Measurements from ENCODE around the gene COQ10A. TPM values are rescaled to one million over a fixed set of nuclear protein-coding genes. Genes with fewer than 3 reads are reported as not detected.
"Not testable (repeated sequence)": the region's sequence is repeated elsewhere in the genome, so short reads cannot be mapped to it uniquely, and the experiment has no call there.

Gene COQ10A
- total RNA-seq, 3 donors from 2014 or later = 18.7 to 23.7 (median 18.7) TPM

DNA sequence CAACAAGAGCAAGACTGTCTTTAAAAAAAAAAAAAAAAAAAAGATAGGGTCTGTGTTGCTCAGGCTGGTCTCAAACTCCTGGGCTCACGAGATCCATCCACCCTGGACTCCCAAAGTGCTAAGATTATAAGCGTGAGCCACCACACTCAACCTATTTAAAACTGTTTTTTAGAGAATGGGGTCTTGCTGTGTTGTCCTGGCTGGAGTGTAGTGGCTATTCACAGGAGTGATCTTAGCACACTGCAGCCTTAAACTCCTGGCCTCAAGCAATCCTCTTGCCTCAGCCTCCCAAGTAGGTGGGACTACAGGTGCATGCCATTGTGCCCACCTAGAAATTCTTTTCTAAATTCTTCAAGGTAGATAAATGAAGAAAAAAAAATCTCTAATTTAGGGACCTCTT, 7.6 kb downstream of the COQ10A start:
- Histone ChIP-seq H3K27ac (no peak overlapping the region), H3K27me3 (no peaks in the 10 kb centered on the region), H3K9me3 (no peaks in the 10 kb centered on the region), H3K36me3 (no peaks in the 10 kb centered on the region), H3K4me3 (no peak overlapping the region), H3K4me1 (no peaks in the 10 kb centered on the region)
- DNase-seq (ENCODE audit: low spot score in 2 of 2) = no peak
- intact Hi-C loops (cut with DNase I; ENCODE audit: low total_unique reads) = loop anchor here (5.0 kb wide), 1 partner anchor 908 kb away; no protein-coding TSS in a partner anchor
- TF ChIP-seq POLR2AphosphoS5 (IDR thresholded peaks at IDR 0.05) (no peak), POLR2A (IDR thresholded peaks at IDR 0.05) (no peak)

DNA sequence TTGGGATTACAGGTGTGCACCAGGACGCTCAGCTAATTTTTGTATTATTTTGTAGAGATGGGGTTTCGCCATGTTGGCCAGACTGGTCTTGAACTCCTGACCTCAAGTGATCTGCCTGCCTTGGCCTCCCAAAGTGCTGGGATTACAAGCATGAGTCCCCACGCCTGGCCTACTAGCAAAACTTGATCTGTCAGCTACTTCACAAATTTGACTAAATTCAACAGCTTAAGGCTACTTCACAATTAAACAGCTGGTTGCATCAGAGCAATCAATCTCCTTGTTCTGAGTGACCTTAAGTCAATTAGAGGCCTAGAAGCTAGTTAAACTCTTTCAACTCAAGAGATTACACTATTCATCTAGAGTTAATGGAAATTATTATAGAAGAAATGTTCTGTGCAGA, 12.2 kb downstream of the COQ10A start:
- DNase-seq (ENCODE audit: low spot score in 2 of 2) = no peak
- Histone ChIP-seq H3K27ac (no peak overlapping the region), H3K36me3 (peaks cover 14% of the 10 kb centered on the region), H3K27me3 (no peaks in the 10 kb centered on the region), H3K4me1 (no peaks in the 10 kb centered on the region), H3K9me3 (no peaks in the 10 kb centered on the region), H3K4me3 (no peak overlapping the region)
- intact Hi-C loops (cut with DNase I; ENCODE audit: low total_unique reads) = no loop called here
- TF ChIP-seq, protein P1, sequence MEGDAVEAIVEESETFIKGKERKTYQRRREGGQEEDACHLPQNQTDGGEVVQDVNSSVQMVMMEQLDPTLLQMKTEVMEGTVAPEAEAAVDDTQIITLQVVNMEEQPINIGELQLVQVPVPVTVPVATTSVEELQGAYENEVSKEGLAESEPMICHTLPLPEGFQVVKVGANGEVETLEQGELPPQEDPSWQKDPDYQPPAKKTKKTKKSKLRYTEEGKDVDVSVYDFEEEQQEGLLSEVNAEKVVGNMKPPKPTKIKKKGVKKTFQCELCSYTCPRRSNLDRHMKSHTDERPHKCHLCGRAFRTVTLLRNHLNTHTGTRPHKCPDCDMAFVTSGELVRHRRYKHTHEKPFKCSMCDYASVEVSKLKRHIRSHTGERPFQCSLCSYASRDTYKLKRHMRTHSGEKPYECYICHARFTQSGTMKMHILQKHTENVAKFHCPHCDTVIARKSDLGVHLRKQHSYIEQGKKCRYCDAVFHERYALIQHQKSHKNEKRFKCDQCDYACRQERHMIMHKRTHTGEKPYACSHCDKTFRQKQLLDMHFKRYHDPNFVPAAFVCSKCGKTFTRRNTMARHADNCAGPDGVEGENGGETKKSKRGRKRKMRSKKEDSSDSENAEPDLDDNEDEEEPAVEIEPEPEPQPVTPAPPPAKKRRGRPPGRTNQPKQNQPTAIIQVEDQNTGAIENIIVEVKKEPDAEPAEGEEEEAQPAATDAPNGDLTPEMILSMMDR (IDR thresholded peaks at IDR 0.05) = no peak
- no peak for TF ChIP-seq POLR2AphosphoS5 (IDR thresholded peaks at IDR 0.05)
- TF ChIP-seq POLR2A (IDR thresholded peaks at IDR 0.05) = no peak

DNA sequence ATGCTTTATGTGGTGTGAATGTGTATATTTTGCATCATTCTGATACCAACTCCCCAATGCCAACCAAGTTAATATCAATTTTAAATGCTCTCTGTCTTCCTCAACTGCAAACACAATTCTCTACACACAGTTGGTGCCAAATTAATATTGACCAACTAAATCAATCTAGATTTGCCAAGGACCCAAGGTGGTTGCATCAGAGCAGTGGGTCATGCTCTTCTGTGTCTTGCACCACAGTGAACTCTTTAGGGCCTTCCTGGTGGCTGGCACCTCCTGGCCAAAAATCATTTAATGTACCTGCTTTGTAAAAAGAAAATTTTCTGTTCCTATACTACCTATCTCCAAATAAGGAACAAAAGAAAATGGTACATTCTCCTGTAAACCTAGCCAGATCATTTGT, 14.1 kb downstream of the COQ10A start:
- H3K27me3 ChIP-seq = no peaks in the 10 kb centered on the region
- intact Hi-C loops (cut with DNase I; ENCODE audit: low total_unique reads) = no loop called here
- H3K27ac ChIP-seq = no peak overlapping the region
- H3K4me1 ChIP-seq = no peaks in the 10 kb centered on the region
- no peaks in the 10 kb centered on the region for H3K9me3 ChIP-seq
- no peak for DNase-seq (ENCODE audit: low spot score in 2 of 2)
- peaks cover 14% of the 10 kb centered on the region for H3K36me3 ChIP-seq
- TF ChIP-seq POLR2AphosphoS5 (IDR thresholded peaks at IDR 0.05) = no peak
- no peak overlapping the region for H3K4me3 ChIP-seq

- DNase-seq (ENCODE audit: low spot score in 2 of 2) = no peak
- peaks cover 14% of the 10 kb centered on the region for H3K36me3 ChIP-seq
- no peaks in the 10 kb centered on the region for H3K9me3 ChIP-seq
- no peak overlapping the region for H3K27ac ChIP-seq
- TF ChIP-seq, protein P1 (IDR thresholded peaks at IDR 0.05) = no peak
- no peak for TF ChIP-seq POLR2A (IDR thresholded peaks at IDR 0.05)
- H3K27me3 ChIP-seq = no peaks in the 10 kb centered on the region
- intact Hi-C loops (cut with DNase I; ENCODE audit: low total_unique reads) = no loop called here
- H3K4me3 ChIP-seq = no peak overlapping the region
- no peaks in the 10 kb centered on the region for H3K4me1 ChIP-seq
These were observed 15.3 kb downstream of the COQ10A start for GRCh38 chr12:56282030-56282429.

DNA sequence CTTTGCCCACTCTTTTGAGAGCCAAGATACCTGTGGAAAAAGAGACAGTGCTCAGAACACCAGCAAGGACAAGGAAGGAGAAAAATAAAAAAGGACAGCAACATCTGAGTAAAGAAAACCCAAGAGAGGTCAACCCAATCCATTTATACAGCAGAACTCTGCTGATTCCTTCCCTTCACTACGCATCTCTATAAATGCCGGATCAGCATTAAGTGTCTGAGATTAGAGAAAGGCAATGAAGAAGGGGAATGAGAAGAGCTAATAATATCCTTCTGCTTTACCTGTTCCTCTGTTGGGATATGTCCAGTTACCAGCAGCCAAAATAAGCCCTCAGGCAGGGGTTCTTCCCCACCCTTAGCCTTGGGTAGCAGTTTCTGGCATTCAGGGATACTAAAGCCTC, 15.8 kb downstream of the COQ10A start:
- TF ChIP-seq, protein P1 (IDR thresholded peaks at IDR 0.05) = no peak
- TF ChIP-seq POLR2AphosphoS5 (IDR thresholded peaks at IDR 0.05) (no peak), POLR2A (IDR thresholded peaks at IDR 0.05) (no peak)
- no peak for DNase-seq (ENCODE audit: low spot score in 2 of 2)
- no peaks in the 10 kb centered on the region for H3K4me1 ChIP-seq
- H3K27me3 ChIP-seq = no peaks in the 10 kb centered on the region
- H3K36me3 ChIP-seq = peaks cover 14% of the 10 kb centered on the region
- intact Hi-C loops (cut with DNase I; ENCODE audit: low total_unique reads) = no loop called here
- no peak overlapping the region for H3K27ac ChIP-seq
- no peaks in the 10 kb centered on the region for H3K9me3 ChIP-seq
- H3K4me3 ChIP-seq = no peak overlapping the region

DNA sequence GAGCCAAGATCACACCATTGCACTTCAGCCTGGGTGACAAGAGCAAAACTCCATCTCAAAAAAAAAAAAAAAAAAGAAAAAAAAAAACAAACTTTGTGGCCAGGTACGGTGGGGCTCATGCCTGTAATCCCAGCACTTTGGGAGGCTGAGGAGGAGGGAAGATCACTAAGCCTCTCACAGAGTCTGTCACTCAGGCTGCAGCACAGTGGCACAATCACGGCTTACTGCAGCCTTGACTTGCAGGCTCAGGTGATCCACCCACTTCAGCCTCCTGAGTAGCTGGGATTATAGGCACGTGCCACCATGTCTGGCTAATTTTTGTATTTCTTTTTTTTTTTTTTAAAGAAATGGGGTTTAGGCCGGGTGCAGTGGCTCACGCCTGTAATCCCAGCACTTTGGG, 17.5 kb downstream of the COQ10A start:
- H3K9me3 ChIP-seq; intact Hi-C loops (cut with DNase I; ENCODE audit: low total_unique reads); H3K4me1 ChIP-seq; H3K4me3 ChIP-seq; H3K27ac ChIP-seq; DNase-seq (ENCODE audit: low spot score in 2 of 2); H3K27me3 ChIP-seq: not testable (repeated sequence)
- peaks cover 14% of the 10 kb centered on the region for H3K36me3 ChIP-seq
